Right lobe of liver (tissue), 4 donors: ENCODE data around the gene GIMD1.

ENCODE experiments used
- POLR2A ChIP-seq: fragments of 450-650 bp; IDR thresholded peaks from one replicate; pipeline ENCODE4 v1.6.1; 2017; ENCODE audit warnings: antibody characterized with exemption, mild to moderate bottlenecking
- TF ChIP-seq, protein P1 (sequence below), 4 donors: fragments of 200-600 bp in 3 of 4; fragments of 450-650 bp in 1 of 4; IDR thresholded peaks; one replicate each; pipeline versions ENCODE4 v1.5.1 to v1.8.0; 2016 to 2022; ENCODE audit warnings: antibody characterized with exemption in 4 of 4, mild to moderate bottlenecking in 2 of 4
- donor health status: DM: no; HTN: no; CAD: no.
- donor health status: DM: no; HTN: no; CAD: no.
- donor health status: DM: no; HTN: yes; CAD: no.

DNA sequence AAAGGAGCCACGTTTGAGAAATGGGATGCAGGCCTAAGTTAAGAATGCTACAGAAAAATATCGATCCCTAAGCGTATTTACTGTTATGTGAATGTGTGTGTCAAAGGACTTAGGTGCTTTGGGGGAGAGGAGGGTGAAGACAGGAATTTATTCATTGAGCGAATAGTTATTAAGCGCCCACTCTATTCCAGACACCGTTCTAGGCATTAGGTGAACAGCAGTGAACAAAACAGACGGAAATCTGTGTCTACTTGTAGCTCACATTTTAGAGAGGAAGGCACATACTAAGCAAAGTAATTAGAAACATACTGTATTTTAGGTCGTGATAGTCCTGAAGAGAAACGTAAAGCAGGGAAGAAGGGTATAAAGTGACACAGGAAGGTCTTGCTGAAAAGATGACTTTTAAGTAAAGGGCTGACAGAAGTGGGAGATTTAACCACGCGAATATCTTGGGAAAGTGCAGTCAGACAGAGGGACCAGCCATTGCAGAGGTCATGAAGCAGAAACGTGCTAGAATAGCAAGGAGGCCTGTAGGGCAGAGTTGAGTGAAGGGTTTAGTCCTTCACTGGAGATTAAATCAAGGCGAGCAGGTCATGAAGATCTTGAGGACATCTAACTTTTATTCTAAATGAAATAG, 51.7 kb downstream of the GIMD1 start:
- TF ChIP-seq, protein P1, sequence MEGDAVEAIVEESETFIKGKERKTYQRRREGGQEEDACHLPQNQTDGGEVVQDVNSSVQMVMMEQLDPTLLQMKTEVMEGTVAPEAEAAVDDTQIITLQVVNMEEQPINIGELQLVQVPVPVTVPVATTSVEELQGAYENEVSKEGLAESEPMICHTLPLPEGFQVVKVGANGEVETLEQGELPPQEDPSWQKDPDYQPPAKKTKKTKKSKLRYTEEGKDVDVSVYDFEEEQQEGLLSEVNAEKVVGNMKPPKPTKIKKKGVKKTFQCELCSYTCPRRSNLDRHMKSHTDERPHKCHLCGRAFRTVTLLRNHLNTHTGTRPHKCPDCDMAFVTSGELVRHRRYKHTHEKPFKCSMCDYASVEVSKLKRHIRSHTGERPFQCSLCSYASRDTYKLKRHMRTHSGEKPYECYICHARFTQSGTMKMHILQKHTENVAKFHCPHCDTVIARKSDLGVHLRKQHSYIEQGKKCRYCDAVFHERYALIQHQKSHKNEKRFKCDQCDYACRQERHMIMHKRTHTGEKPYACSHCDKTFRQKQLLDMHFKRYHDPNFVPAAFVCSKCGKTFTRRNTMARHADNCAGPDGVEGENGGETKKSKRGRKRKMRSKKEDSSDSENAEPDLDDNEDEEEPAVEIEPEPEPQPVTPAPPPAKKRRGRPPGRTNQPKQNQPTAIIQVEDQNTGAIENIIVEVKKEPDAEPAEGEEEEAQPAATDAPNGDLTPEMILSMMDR (IDR thresholded peaks at IDR 0.05): no peak
- TF ChIP-seq POLR2A: no peak
